GM08714 (cell line): ENCODE data around the gene UBD.
A peak's percentile ranks its signal among the peaks of the same experiment; 100 is the strongest.

Experiments used
- H3K4me3 ChIP-seq: fragments of 200-500 bp; sonication (Bioruptor generic); 2 replicates; pipeline ENCODE4 v1.5.1; 2014; ENCODE audit warnings: mild to moderate bottlenecking, low read length, inconsistent platforms
- ZNF274 ChIP-seq: IDR thresholded peaks from 2 replicates; pipeline ENCODE4 v1.6.1; 2012; ENCODE audit warnings: mild to moderate bottlenecking, low read depth, low read length

UBD gene

GRCh38 chr6:29577544-29577943 is 18.0 kb upstream of the UBD start:
- no peak for TF ChIP-seq ZNF274
- no peak overlapping the region for H3K4me3 ChIP-seq

GRCh38 chr6:29576056-29576455 is 16.5 kb upstream of the UBD start:
- no peak overlapping the region for H3K4me3 ChIP-seq
- no peak for TF ChIP-seq ZNF274

- no peak overlapping the region for H3K4me3 ChIP-seq
- no peak for TF ChIP-seq ZNF274
Measured at GRCh38 chr6:29567991-29568390, 8.5 kb upstream of the UBD start.

GRCh38 chr6:29567541-29567940 is 8.0 kb upstream of the UBD start:
- no peak overlapping the region for H3K4me3 ChIP-seq
- no peak for TF ChIP-seq ZNF274

- no peak overlapping the region for H3K4me3 ChIP-seq
- TF ChIP-seq ZNF274, result no peak
Measured at GRCh38 chr6:29566856-29567255, 7.3 kb upstream of the UBD start.

GRCh38 chr6:29564875-29565274 is 5.3 kb upstream of the UBD start:
- no peak overlapping the region for H3K4me3 ChIP-seq
- TF ChIP-seq ZNF274, result no peak

GRCh38 chr6:29563435-29563965 is 4.0 kb upstream of the UBD start:
- no peak for TF ChIP-seq ZNF274
- no peak overlapping the region for H3K4me3 ChIP-seq

- TF ChIP-seq ZNF274, result no peak
Measured at GRCh38 chr6:29561606-29562181, 2.2 kb upstream of the UBD start.

GRCh38 chr6:29561091-29561490 is 1.6 kb upstream of the UBD start:
- no peak for TF ChIP-seq ZNF274
- H3K4me3 ChIP-seq, result no peak overlapping the region

More at GRCh38 chr6:29561606-29562181, 2.2 kb upstream of the UBD start:
- no peak overlapping the region for H3K4me3 ChIP-seq

- H3K4me3 ChIP-seq, result no peak overlapping the region
- no peak for TF ChIP-seq ZNF274
Measured at GRCh38 chr6:29558439-29559079, 973 bp downstream of the UBD start.

- TF ChIP-seq ZNF274, result no peak
- H3K4me3 ChIP-seq, result no peak overlapping the region
Measured at GRCh38 chr6:29557320-29557719, 2.2 kb downstream of the UBD start.

GRCh38 chr6:29554764-29555163 is 4.8 kb downstream of the UBD start:
- no peak overlapping the region for H3K4me3 ChIP-seq
- no peak for TF ChIP-seq ZNF274

- peak overlapping the region; percentile 7; the same call in 1 of the 2 replicates for H3K4me3 ChIP-seq
- no peak for TF ChIP-seq ZNF274
Measured at GRCh38 chr6:29553268-29554057, 6.1 kb downstream of the UBD start.

- no peak for TF ChIP-seq ZNF274
- no peak overlapping the region for H3K4me3 ChIP-seq
Measured at GRCh38 chr6:29552512-29553051, 7.0 kb downstream of the UBD start.
